Transverse colon (tissue), 4 donors: ENCODE measurements around the gene LGALS1. TPM values are rescaled to one million over a fixed set of nuclear protein-coding genes. Genes with fewer than 3 reads are reported as not detected.
A peak's percentile ranks its signal among the peaks of the same experiment; 100 is the strongest.
"Not testable (repeated sequence)": the region's sequence is repeated elsewhere in the genome, so short reads cannot be mapped to it uniquely, and the experiment has no call there.

ENCODE experiments used
- DNase-seq: peaks from one replicate; pipeline ENCODE4 v3.0.0-alpha.2; 2019
- H3K27ac ChIP-seq, 4 donors: fragments of 200-600 bp; sonication (generic); 2 replicates each; pipeline ENCODE4 v1.5.1; 2016 to 2018; ENCODE audit warnings: inconsistent platforms in 4 of 4
- H3K27me3 ChIP-seq: fragments of 200-600 bp; sonication (generic); 2 replicates; pipeline ENCODE4 v1.5.1; 2017; ENCODE audit warnings: inconsistent platforms
- H3K36me3 ChIP-seq, 4 donors: fragments of 200-600 bp; sonication (generic); 2 replicates each; pipeline ENCODE4 v1.5.1; 2017 to 2019; ENCODE audit warnings: inconsistent platforms in 4 of 4
- H3K4me1 ChIP-seq, 4 donors: fragments of 200-600 bp; sonication (generic); 2 replicates each; pipeline ENCODE4 v1.5.1; 2017 to 2020; ENCODE audit warnings: inconsistent platforms in 4 of 4
- H3K4me3 ChIP-seq, 4 donors: fragments of 200-600 bp; sonication (generic); 1 replicate in 1 of 4; 2 replicates in 3 of 4; pipeline versions ENCODE4 v1.5.1 to v1.6.1; 2017 to 2019; ENCODE audit warnings: inconsistent platforms in 4 of 4
- H3K9me3 ChIP-seq, 2 donors: fragments of 200-600 bp; sonication (generic); 2 replicates each; pipeline ENCODE4 v1.5.1; 2017 to 2019; ENCODE audit warnings: inconsistent platforms in 2 of 2
- EP300 ChIP-seq: sonication (generic); formaldehyde crosslinking; IDR thresholded peaks from one replicate; pipeline ENCODE4 v1.6.1; 2017; ENCODE audit warnings: antibody characterized with exemption, low read depth
- POLR2A ChIP-seq: fragments of 450-650 bp; IDR thresholded peaks from one replicate; pipeline ENCODE4 v1.6.1; 2016; ENCODE audit warnings: antibody characterized with exemption, mild to moderate bottlenecking, moderate library complexity
- POLR2AphosphoS5 ChIP-seq, 3 donors: sonication (generic); formaldehyde crosslinking; IDR thresholded peaks; one replicate each; pipeline ENCODE4 v1.6.1; 2016; ENCODE audit warnings: antibody characterized with exemption in 3 of 3
- WGBS, 2 donors: methylation state at CpG; one replicate each; pipeline ENCODE4 v1.1.5; 2018; ENCODE audit warnings: low coverage in 1 of 2; 5-methylcytosine and 5-hydroxymethylcytosine counted together
- in situ Hi-C, 4 donors: fragments of 200-750 bp; cut with MboI; loops; one replicate each; pipeline versions ENCODE4 v1.15.0 to v1.15.1; 2017; ENCODE audit warnings: low sequenced_read_pairs in 3 of 4, low pct_ligation_motif_present in 1 of 4, low pct_unique_long_range_greater_than_20kb in 1 of 4
- intact Hi-C: fragments of 100-400 bp; cut with DNase I; formaldehyde crosslinking; loops from one replicate; pipeline ENCODE4 v1.15.1; 2023; ENCODE audit warnings: low total_unique reads
- total RNA-seq, 4 donors: library from RNA; depleted of rRNA; stranded (reverse); fragments of >200 nt; gene quantifications; one replicate each; pipeline ENCODE4 v1.1.0, GENCODE V29; 2016
- TF ChIP-seq, protein P1 (sequence below), 5 experiments: fragments of 200-600 bp in 3 of 5; fragments of 450-650 bp in 2 of 5; sonication (generic) in 3 of 5; IDR thresholded peaks; 1 replicate in 2 of 5; 2 replicates in 3 of 5; pipeline ENCODE4 v1.5.1; 2016 to 2017; ENCODE audit warnings: antibody characterized with exemption in 5 of 5, inconsistent platforms in 3 of 5, mild to moderate bottlenecking in 2 of 5, moderate library complexity in 1 of 5

Gene LGALS1
- total RNA-seq, 4 donors from 2014 or later, result 196 to 558 (median 224) TPM

DNA sequence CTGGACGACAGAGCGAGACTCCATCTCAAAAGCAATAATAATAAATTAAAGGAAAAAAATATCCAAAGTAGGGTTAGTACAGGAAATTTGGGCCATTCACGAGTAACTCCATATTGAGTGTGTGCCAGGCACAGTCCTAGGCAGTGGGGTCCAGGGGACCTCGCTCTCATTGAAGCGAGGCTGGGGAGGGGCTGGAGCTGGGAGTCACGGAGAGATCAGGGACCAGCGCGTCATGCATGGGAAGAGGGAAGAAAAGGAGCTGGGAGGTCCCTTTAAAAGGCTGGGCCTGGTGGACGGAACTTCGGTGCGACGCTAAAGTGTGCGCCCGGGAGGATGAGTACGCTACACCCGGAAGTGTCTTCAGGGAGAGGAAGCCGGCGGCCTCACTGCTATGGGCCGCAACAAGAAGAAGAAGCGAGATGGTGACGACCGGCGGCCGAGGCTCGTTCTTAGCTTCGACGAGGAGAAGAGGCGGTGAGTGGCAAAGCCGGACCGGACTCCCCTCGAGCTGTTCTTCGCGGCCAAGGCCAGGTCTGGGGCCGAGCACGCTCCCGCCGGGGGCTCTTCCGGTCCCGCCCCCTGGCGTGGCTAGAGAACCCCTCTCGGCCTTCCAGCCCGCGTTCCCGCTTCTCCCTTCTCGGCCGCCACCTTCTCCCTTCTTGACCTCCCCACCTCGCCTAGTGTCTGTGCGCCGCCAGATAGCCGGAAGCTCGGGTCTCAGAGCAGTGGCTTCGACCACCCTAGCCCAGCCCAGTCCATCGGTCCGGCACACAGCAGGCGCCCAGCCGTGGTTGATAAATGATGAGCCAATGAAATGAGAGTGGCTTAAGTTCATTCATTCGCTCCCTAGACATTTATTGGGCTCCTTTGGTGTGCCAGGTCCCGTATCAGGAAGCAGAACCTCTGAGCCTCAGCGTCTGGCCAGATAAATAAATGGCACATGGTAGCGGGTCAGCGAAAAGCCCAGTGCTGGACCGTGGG lies 10.9 kb downstream of the LGALS1 start, which contains the start of gene NOL12:
Gene NOL12, plus strand, starts transcription at position 342 of the 981 bp plus-strand sequence. Its CDS starts 50 bp downstream, at position 392.
- Histone ChIP-seq H3K27me3 (no peaks in the 10 kb centered on the region), H3K36me3 (peaks cover 0 to 11% (median 5%) of the 10 kb centered on the region in 4 donors), H3K9me3 (no peaks in the 10 kb centered on the region), H3K4me1 (peaks cover 9 to 57% (median 41%) of the 10 kb centered on the region in 4 donors), H3K4me3 (peak within 1 kb of the TSS; percentile 55 to 89 (median 62)), H3K27ac (peak within 1 kb of the TSS; percentile 86 to 95 (median 90))
- in situ Hi-C loops (loop anchor here in 2 of 4 donors (10.0 to 25.0 kb wide), 2 partner anchors 61 to 101 kb away; no protein-coding TSS in a partner anchor), intact Hi-C loops (loop anchor here (5.0 kb wide), 1 partner anchor 101 kb away; no protein-coding TSS in a partner anchor)
- peak; percentile 86 for DNase-seq
- TF ChIP-seq EP300, result no peak
- peak; percentile 78 for TF ChIP-seq POLR2A
- peak; percentile 32 to 89 (median 80) for TF ChIP-seq POLR2AphosphoS5 (IDR thresholded peaks at IDR 0.05)
- TF ChIP-seq, protein P1, sequence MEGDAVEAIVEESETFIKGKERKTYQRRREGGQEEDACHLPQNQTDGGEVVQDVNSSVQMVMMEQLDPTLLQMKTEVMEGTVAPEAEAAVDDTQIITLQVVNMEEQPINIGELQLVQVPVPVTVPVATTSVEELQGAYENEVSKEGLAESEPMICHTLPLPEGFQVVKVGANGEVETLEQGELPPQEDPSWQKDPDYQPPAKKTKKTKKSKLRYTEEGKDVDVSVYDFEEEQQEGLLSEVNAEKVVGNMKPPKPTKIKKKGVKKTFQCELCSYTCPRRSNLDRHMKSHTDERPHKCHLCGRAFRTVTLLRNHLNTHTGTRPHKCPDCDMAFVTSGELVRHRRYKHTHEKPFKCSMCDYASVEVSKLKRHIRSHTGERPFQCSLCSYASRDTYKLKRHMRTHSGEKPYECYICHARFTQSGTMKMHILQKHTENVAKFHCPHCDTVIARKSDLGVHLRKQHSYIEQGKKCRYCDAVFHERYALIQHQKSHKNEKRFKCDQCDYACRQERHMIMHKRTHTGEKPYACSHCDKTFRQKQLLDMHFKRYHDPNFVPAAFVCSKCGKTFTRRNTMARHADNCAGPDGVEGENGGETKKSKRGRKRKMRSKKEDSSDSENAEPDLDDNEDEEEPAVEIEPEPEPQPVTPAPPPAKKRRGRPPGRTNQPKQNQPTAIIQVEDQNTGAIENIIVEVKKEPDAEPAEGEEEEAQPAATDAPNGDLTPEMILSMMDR (IDR thresholded peaks at IDR 0.05), result peak in 2 of 5 experiments; percentile 11 to 25
- WGBS, 2 donors, result 1% methylated on average over 60 of the region's 62 CpGs; no CpG with 5 or more reads in 1 of the 2 donors

DNA sequence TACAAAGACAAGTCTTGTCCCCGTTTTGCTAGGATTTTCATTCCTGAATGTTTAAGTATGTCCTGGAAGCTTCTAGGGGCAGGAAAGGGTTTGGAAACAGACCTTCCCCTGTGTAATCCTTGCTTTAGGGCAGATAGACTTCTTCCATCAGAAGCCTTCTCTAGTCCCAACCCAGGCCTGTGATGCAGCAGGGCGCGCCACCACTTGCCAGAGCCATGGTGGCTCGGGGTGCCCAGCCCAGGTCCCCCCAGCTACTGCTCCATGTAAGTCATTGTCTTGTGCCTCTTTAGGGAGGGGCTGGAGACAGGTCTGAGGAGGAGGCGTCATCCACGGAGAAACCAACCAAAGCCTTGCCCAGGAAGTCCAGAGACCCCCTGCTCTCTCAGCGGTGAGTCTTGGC lies 15.0 kb downstream of the LGALS1 start:
- TF ChIP-seq, protein P1 (IDR thresholded peaks at IDR 0.05), result no peak
- TF ChIP-seq POLR2A (no peak), EP300 (no peak), POLR2AphosphoS5 (IDR thresholded peaks at IDR 0.05) (no peak)
- H3K9me3 ChIP-seq, result no peaks in the 10 kb centered on the region
- H3K27ac ChIP-seq, result peak overlapping the region in 3 of 4 donors; percentile 85 to 95 (median 88)
- WGBS, 2 donors, result 94 to 100% methylated on average over 1 to 7 of the region's 7 CpGs
- H3K36me3 ChIP-seq, result peaks cover 0 to 27% (median 8%) of the 10 kb centered on the region in 4 donors
- no peak overlapping the region for H3K4me3 ChIP-seq
- in situ Hi-C loops (loop anchor here in 1 of 4 donors (25.0 kb wide), 1 partner anchor 97 kb away; no protein-coding TSS in a partner anchor), intact Hi-C loops (no loop called here)
- peaks cover 7 to 40% (median 34%) of the 10 kb centered on the region in 4 donors for H3K4me1 ChIP-seq
- no peak for DNase-seq
- H3K27me3 ChIP-seq, result no peaks in the 10 kb centered on the region

DNA sequence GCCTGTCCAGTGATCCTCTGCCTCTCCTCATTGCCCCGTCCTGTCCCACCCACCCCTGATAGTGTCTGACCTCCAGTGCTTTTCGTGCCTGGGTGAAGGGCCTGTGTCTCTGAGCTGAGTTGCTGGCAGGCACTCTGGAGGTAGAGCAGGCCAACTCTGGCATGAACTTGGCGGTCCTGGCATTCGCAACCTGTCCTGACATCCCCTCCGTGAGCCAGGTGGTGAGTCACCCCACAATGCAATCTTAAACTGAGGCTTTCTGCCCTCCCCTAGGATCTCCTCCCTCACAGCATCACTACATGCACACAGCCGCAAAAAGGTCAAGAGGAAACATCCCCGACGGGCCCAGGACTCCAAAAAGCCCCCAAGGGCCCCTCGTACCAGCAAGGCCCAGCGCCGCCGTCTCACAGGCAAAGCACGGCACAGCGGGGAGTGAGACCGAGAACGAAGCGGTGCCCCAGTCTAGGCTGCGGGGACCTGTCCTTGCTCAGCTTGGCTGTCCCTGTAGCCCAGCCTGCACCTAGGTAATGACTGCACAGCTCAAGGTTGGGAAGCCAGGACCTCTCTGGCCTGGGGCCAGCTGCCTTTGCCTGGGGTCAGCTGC lies 15.6 kb downstream of the LGALS1 start:
- DNase-seq, result no peak
- 94% methylated on average over 18 of the region's 18 CpGs; no CpG with 5 or more reads in 1 of the 2 donors for WGBS, 2 donors
- Histone ChIP-seq H3K4me3 (no peak overlapping the region), H3K9me3 (no peaks in the 10 kb centered on the region), H3K27ac (no peak overlapping the region), H3K36me3 (peaks cover 0 to 27% (median 8%) of the 10 kb centered on the region in 4 donors), H3K27me3 (no peaks in the 10 kb centered on the region), H3K4me1 (peaks cover 7 to 40% (median 32%) of the 10 kb centered on the region in 4 donors)
- in situ Hi-C loops, result loop anchor here in 1 of 4 donors (25.0 kb wide), 1 partner anchor 96 kb away; no protein-coding TSS in a partner anchor
- intact Hi-C loops, result no loop called here
- TF ChIP-seq POLR2AphosphoS5 (IDR thresholded peaks at IDR 0.05) (no peak), POLR2A (no peak)

DNA sequence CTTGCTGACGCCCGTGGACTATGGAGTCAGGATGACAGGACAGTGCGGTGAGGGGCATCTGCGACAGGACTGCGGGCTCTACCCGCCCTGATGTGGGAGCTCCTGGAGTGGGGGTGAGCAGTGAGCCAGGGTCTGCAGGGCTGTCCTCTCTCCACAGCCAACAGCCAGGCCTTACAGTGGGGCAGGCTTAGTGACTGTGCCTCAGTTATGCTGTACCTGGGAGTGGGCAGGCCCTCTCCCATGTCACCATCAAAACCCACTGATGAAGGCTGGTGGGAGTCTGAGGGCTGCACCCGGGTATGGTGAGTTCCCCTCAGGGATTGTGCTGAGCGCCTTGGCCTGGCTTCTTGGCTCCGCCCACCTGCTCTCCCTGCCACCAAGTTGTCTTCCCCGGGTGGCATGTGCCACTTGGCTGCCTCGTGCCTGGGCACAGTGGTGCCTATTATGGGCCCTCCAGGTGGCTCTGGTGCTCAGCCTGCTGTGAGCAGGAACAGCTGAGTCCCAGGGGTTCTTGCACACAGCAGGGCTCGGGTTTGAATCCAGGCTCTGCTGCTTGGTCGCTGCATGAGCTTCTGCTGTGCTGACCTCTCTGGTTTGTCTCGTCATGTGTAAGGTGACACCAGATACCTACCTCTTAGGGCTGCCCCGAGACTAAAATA lies 17.3 kb downstream of the LGALS1 start:
- TF ChIP-seq POLR2A (no peak), EP300 (no peak), POLR2AphosphoS5 (IDR thresholded peaks at IDR 0.05) (no peak)
- TF ChIP-seq, protein P1 (IDR thresholded peaks at IDR 0.05), result no peak
- no peaks in the 10 kb centered on the region for H3K27me3 ChIP-seq
- in situ Hi-C loops (loop anchor here in 1 of 4 donors (25.0 kb wide), 1 partner anchor 95 kb away; no protein-coding TSS in a partner anchor), intact Hi-C loops (no loop called here)
- DNase-seq, result no peak
- no peaks in the 10 kb centered on the region for H3K9me3 ChIP-seq
- H3K4me3 ChIP-seq, result no peak overlapping the region
- peaks cover 0 to 27% (median 8%) of the 10 kb centered on the region in 4 donors for H3K36me3 ChIP-seq
- no peak overlapping the region for H3K27ac ChIP-seq
- 87% methylated on average over 15 of the region's 15 CpGs; no CpG with 5 or more reads in 1 of the 2 donors for WGBS, 2 donors
- peaks cover 4 to 41% (median 30%) of the 10 kb centered on the region in 4 donors for H3K4me1 ChIP-seq

DNA sequence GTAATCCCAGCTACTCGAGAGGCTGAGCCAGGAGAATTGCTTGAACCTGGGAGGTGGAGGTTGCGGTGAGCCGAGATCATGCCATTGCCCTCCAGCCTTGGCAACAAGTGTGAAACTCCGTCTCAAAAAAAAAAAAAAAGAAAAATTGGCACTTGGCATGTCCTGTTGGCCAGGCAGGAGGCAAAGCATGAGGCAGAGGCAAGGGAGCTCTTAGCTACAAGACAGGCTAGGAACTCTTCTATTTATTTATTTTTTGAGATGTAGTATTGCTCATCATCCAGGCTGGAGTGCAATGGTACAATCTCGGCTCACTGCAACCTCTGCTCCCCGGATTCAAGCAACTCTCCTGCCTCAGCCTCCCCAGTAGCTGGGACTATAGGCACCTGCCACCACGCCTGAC lies 18.7 kb downstream of the LGALS1 start:
- H3K27me3 ChIP-seq, H3K27ac ChIP-seq, intact Hi-C loops, DNase-seq, H3K4me3 ChIP-seq, H3K9me3 ChIP-seq: not testable (repeated sequence)
- in situ Hi-C loops, result loop anchor here in 1 of 4 donors (25.0 kb wide), 1 partner anchor 93 kb away; no protein-coding TSS in a partner anchor
- peaks cover 0 to 27% (median 8%) of the 10 kb centered on the region in 4 donors for H3K36me3 ChIP-seq
- H3K4me1 ChIP-seq, result peaks cover 0 to 31% (median 19%) of the 10 kb centered on the region in 4 donors
- 92 to 100% methylated on average over 6 to 7 of the region's 7 CpGs for WGBS, 2 donors

DNA sequence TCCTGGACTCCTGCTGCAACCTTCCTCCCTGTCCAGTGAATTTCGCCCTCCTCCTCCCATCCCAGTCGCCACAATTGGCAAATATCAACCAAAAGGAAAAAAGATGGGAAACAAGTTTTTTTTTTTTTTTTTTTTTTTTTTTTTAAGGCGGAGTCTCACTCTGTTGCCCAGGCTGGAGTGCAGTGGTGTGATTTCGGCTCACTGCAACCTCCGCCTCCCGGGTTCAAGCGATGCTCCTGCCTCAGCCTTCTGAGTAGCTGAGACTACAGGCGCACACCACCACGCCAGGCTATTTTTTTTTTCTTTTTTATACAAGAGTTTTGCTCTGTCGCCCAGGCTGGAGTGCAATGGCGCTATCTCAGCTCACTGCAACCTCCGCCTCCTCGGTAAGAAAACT lies 20.8 kb downstream of the LGALS1 start:
- Histone ChIP-seq H3K4me1 (peaks cover 0 to 22% (median 13%) of the 10 kb centered on the region in 4 donors), H3K27ac (peak overlapping the region; percentile 18 to 63 (median 42)), H3K36me3 (peaks cover 0 to 17% (median 4%) of the 10 kb centered on the region in 4 donors), H3K4me3 (peak overlapping the region in 1 of 4 donors; percentile 24)
- H3K9me3 ChIP-seq, H3K27me3 ChIP-seq, DNase-seq, intact Hi-C loops: not testable (repeated sequence)
- in situ Hi-C loops, result loop anchor here in 1 of 4 donors (25.0 kb wide), 1 partner anchor 91 kb away; no protein-coding TSS in a partner anchor
- WGBS, 2 donors, result 32 to 51% methylated on average over 12 to 13 of the region's 13 CpGs
